SJSA1 (cell line): ENCODE data around the gene ZFAND2A. TPM values are rescaled to one million over a fixed set of nuclear protein-coding genes. Genes with fewer than 3 reads are reported as not detected.
"Not testable (repeated sequence)": the region's sequence is repeated elsewhere in the genome, so short reads cannot be mapped to it uniquely, and the experiment has no call there.

Source experiments
- DNase-seq, 2 experiments: peaks; one replicate each; pipeline ENCODE4 v3.0.0-alpha.2; 2015 to 2020; ENCODE audit warnings: low spot score in 2 of 2, low read depth in 1 of 2
- H3K27ac ChIP-seq: fragments of 250-450 bp; sonication (Bioruptor Pico); 2 replicates; pipeline ENCODE4 v1.5.1; 2020; ENCODE audit warnings: mild to moderate bottlenecking, moderate library complexity
- H3K27me3 ChIP-seq: fragments of 250-450 bp; sonication (Bioruptor Pico); replicated peaks from 2 replicates; pipeline ENCODE4 v1.5.1; 2020; ENCODE audit warnings: mild to moderate bottlenecking, moderate library complexity
- H3K36me3 ChIP-seq: fragments of 250-450 bp; sonication (Bioruptor Pico); 2 replicates; pipeline ENCODE4 v1.5.1; 2020; ENCODE audit warnings: mild to moderate bottlenecking
- H3K4me1 ChIP-seq: fragments of 250-450 bp; sonication (Bioruptor Pico); replicated peaks from 2 replicates; pipeline ENCODE4 v1.6.1; 2021; ENCODE audit warnings: mild to moderate bottlenecking
- H3K4me3 ChIP-seq: fragments of 250-450 bp; sonication (Bioruptor Pico); 2 replicates; pipeline ENCODE4 v1.5.1; 2020; ENCODE audit warnings: mild to moderate bottlenecking
- H3K9me3 ChIP-seq: fragments of 250-450 bp; sonication (Bioruptor Pico); replicated peaks from 2 replicates; pipeline ENCODE4 v1.5.1; 2020; ENCODE audit warnings: mild to moderate bottlenecking
- total RNA-seq: library from RNA; depleted of rRNA; stranded (reverse); fragments of >200 nt; shearing (Covaris generic); gene quantifications from 2 replicates; pipeline ENCODE4 v1.2.3, GENCODE V29; 2014

The ZFAND2A gene
- total RNA-seq, 1 experiment from 2014 or later = 28.5 TPM

DNA sequence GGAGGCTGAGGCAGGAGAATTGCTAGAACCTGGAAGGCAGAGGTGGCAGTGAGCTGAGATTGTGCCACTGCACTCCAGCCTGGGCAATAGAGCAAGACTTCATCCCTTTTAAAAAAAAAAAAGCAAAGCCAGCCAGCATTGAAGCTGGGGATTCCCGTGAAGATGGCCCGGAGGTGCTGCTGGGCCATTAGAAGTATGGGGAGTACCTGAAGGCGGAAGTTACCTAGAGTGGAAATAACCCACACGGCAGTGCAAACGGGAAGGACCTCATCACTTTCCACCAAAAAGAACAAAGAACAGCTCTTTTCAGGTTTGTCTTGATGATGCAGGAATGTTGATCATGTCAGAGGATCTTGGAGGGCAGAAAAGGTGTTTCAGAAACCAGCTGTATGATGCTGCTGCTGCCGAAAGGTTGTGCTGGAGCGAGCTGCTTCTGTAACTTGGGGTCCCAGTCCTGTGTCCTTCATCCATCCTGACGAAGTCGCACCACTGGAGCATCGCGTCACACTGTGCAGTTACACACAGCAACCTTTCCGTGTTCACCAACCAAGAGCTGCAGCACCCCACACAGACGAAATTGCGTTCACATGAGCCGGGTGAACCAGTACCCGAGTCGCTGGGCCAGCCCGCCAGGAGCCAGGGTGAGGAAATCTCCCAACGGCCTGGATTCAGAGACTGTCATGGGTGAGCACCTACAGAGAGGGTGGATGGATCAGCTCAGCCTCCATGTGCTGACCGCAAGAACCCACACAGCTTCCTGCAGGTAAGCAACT lies 8.2 kb downstream of the ZFAND2A start:
- H3K9me3 ChIP-seq = no peaks in the 10 kb centered on the region
- no peak overlapping the region for H3K4me3 ChIP-seq
- no peak for DNase-seq
- peaks cover 55% of the 10 kb centered on the region for H3K36me3 ChIP-seq
- no peaks in the 10 kb centered on the region for H3K27me3 ChIP-seq
- peaks cover 4% of the 10 kb centered on the region for H3K4me1 ChIP-seq
- no peak overlapping the region for H3K27ac ChIP-seq

GRCh38 chr7:1151156-1151555 lies 8.8 kb downstream of the ZFAND2A start:
- Histone ChIP-seq H3K36me3 (peaks cover 51% of the 10 kb centered on the region), H3K27ac (no peak overlapping the region), H3K9me3 (no peaks in the 10 kb centered on the region), H3K4me3 (no peak overlapping the region), H3K4me1 (no peaks in the 10 kb centered on the region), H3K27me3 (no peaks in the 10 kb centered on the region)
- no peak for DNase-seq

GRCh38 chr7:1150400-1151002 lies 9.5 kb downstream of the ZFAND2A start:
- DNase-seq = no peak
- Histone ChIP-seq H3K9me3 (no peaks in the 10 kb centered on the region), H3K27ac (no peak overlapping the region), H3K4me3 (no peak overlapping the region), H3K36me3 (peaks cover 48% of the 10 kb centered on the region), H3K27me3 (no peaks in the 10 kb centered on the region), H3K4me1 (no peaks in the 10 kb centered on the region)

- no peaks in the 10 kb centered on the region for H3K9me3 ChIP-seq
- no peaks in the 10 kb centered on the region for H3K27me3 ChIP-seq
- H3K27ac ChIP-seq = no peak overlapping the region
- no peaks in the 10 kb centered on the region for H3K4me1 ChIP-seq
- H3K4me3 ChIP-seq = no peak overlapping the region
- peaks cover 37% of the 10 kb centered on the region for H3K36me3 ChIP-seq
- no peak for DNase-seq
Measured at GRCh38 chr7:1149351-1149794, 10.6 kb downstream of the ZFAND2A start.

DNA sequence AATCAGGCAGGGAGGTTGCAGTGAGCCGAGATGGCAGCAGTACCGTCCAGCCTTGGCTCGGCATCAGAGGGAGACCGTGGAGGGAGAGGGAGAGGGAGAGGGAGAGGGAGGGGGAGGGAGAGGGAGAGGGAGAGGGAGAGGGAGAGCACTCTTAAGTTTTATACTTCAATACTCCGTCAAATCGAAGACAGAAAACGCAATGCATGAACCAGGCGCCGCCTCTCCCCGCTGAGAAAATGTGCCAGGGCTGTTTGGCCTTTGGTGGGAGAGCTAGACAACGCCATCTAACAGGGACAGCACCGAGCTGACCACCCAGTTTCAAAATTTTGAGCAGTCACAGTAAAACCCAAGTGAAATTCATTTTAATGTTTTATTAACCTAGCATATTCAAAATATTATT lies 12.1 kb downstream of the ZFAND2A start:
- H3K27ac ChIP-seq, DNase-seq, H3K4me1 ChIP-seq, H3K4me3 ChIP-seq, H3K9me3 ChIP-seq, H3K27me3 ChIP-seq: not testable (repeated sequence)
- H3K36me3 ChIP-seq = peaks cover 24% of the 10 kb centered on the region

- Histone ChIP-seq H3K9me3 (no peaks in the 10 kb centered on the region), H3K27ac (no peak overlapping the region), H3K27me3 (no peaks in the 10 kb centered on the region), H3K4me1 (no peaks in the 10 kb centered on the region), H3K36me3 (no peaks in the 10 kb centered on the region), H3K4me3 (no peak overlapping the region)
- DNase-seq = no peak
Measured at GRCh38 chr7:1144269-1144771, 15.7 kb downstream of the ZFAND2A start.

- not testable (repeated sequence) for H3K4me1 ChIP-seq, H3K4me3 ChIP-seq, DNase-seq, H3K36me3 ChIP-seq, H3K27ac ChIP-seq, H3K9me3 ChIP-seq, H3K27me3 ChIP-seq
Measured at GRCh38 chr7:1143031-1143430, 17.0 kb downstream of the ZFAND2A start.

DNA sequence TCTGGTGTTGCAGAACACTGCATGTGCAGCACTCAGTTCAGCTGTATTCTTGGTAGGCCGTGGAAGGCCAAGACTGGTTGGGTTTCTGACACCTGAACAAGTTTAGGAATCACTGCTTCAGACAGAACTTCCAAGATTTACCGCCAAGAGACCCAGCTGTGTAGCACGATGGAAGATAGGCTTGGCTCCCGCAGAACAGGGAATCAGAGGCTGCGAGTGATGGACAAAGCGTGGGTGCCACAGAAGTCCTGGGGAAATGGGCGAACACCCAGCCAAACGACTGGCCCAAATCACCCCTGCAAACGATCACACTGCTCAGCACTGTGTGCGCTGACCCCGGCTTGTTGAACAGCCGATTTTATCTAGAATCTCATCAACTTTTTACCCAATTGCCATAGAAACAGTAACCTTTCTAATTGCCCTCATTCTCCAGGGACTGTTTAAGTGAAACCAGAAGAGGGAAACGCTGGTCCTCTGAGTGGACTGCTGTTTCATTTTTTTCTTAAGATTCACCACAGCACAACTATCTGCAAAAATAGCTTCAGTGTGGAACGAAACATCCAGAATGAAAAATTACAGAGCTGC lies 17.9 kb downstream of the ZFAND2A start:
- Histone ChIP-seq H3K36me3 (no peaks in the 10 kb centered on the region), H3K4me3 (no peak overlapping the region), H3K4me1 (peaks cover 10% of the 10 kb centered on the region), H3K27me3 (no peaks in the 10 kb centered on the region), H3K9me3 (no peaks in the 10 kb centered on the region), H3K27ac (no peak overlapping the region)
- DNase-seq = no peak

DNA sequence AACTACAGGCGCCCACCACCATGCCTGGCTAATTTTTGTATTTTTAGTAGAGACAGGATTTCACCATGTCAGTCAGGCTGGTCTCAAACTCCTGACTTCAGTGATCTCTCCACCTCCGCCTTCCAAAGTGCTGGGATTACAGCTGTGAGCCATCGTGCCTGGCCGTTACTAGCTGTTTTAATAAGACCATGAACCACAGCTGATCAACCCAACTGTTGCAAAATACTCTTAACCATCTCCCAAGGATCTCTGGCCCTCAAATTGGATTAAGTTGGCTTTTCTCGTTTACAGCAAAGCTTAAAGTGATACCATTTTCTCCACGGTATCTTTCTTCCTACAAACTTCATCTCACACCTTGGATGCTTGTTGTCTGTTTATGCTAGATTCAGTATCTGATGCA lies 18.3 kb downstream of the ZFAND2A start:
- Histone ChIP-seq H3K4me3 (no peak overlapping the region), H3K27me3 (no peaks in the 10 kb centered on the region), H3K4me1 (peaks cover 15% of the 10 kb centered on the region), H3K9me3 (no peaks in the 10 kb centered on the region), H3K27ac (no peak overlapping the region), H3K36me3 (no peaks in the 10 kb centered on the region)
- DNase-seq = no peak

DNA sequence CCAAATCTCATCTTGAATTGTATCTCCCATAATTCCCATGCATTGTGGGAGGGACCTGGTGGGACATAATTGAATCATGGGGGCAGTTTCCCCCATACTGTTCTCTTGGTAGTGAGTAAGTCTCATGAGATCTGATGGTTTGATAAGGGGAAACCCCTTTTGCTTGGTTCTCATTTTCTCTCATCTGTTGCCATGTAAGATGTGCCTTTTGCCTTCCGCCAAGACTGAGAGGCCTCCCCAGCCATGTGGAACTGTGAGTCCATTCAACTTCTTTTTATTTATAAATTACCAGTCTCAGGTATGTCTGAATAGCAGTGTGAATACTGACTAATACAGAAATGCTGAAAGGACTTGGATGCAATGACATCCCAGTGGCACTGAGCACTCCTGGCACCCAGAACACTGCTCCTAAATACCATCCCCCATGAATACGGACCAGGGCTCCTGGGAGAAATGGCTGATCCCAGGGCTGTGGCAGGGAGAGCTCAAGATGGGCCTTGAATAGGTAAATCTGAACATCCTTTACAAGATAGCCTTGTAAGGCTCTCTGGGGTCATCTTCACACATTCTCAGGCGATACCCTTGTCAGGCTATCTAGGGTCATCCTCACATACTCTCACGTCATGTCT lies 19.4 kb downstream of the ZFAND2A start:
- Histone ChIP-seq H3K4me1 (peaks cover 16% of the 10 kb centered on the region), H3K4me3 (no peak overlapping the region), H3K27ac (no peak overlapping the region), H3K27me3 (no peaks in the 10 kb centered on the region), H3K9me3 (no peaks in the 10 kb centered on the region), H3K36me3 (no peaks in the 10 kb centered on the region)
- no peak for DNase-seq

DNA sequence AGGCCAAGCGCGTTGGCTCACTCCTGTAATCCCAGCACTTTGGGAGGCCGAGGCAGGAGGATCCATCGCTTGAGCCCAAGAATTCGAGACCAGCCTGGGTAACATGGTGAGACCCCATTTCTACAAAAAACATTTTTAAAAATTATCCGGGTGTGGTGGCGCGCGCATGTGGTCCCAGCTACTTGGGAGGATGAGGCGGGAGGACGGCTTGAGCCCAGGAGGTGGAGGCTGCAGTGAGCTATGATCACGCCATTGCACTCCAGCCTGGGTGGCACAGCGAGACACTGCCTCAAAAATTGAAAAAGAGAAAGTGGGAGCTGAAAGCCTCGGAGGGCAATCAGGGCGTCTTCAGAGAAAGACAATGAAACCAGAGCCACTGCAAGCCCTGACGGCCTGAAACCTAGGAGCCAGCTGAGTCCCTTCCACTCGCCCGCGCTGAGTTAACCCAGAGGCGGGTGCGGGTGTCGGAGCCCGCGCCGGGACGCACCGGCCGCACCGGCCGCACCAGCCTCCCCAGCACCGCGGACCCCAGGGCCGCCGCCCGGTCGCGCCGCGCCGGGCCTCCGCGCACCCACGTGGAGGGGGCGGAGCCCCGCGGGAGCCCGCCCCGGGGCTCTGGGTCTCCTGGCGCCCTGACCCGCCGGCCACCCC lies 22.4 kb downstream of the ZFAND2A start:
- Histone ChIP-seq H3K4me3 (peak overlapping the region; percentile 80), H3K4me1 (peaks cover 16% of the 10 kb centered on the region), H3K27me3 (no peaks in the 10 kb centered on the region), H3K36me3 (no peaks in the 10 kb centered on the region), H3K27ac (peak overlapping the region; percentile 70), H3K9me3 (no peaks in the 10 kb centered on the region)
- no peak for DNase-seq

DNA sequence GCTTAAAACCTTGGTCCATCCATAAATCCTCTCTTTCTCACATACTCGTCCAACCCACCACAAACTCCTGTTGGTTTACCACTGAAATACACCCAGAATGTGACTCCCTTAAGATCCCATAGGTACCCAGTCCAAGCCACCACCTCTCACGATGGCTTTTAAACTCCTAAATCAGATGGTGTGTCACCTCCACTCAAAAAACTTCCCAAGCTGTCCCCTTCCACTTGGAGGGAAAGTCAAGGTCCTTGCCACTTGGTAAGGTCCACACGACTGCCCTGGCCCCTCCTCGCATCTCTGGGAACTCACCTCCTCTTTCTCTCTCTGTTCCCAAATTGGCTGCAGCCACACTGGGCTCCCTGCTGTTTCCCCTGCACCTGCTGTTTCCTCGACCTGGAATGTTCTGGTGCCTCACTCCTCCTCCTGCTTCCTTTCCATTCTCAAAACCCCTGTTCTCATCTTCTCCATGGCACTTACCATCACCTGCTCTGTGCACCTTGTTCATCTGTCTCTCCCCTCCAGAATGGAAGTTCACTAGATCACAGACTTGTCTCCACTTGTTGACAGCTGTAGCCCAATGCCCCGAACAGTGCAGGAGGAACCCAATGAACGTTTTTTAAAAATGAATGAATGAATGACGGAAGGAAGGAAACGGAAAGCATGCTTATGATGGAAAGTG lies 23.0 kb downstream of the ZFAND2A start:
- no peak for DNase-seq

GRCh38 chr7:1134951-1135350 lies 25.0 kb downstream of the ZFAND2A start:
- Histone ChIP-seq H3K9me3 (no peaks in the 10 kb centered on the region), H3K36me3 (no peaks in the 10 kb centered on the region), H3K27ac (no peak overlapping the region), H3K4me1 (peaks cover 16% of the 10 kb centered on the region), H3K27me3 (no peaks in the 10 kb centered on the region), H3K4me3 (no peak overlapping the region)
- no peak for DNase-seq

More for the DNA sequence above, 23.0 kb downstream of the ZFAND2A start:
- H3K27ac ChIP-seq = no peak overlapping the region
- H3K4me1 ChIP-seq = peaks cover 16% of the 10 kb centered on the region
- no peaks in the 10 kb centered on the region for H3K27me3 ChIP-seq
- H3K36me3 ChIP-seq = no peaks in the 10 kb centered on the region
- H3K4me3 ChIP-seq = peak overlapping the region; percentile 80
- H3K9me3 ChIP-seq = no peaks in the 10 kb centered on the region
